Daoy (cell line): ENCODE data around the gene EHMT1. TPM values are rescaled to one million over a fixed set of nuclear protein-coding genes. Genes with fewer than 3 reads are reported as not detected.
A peak's percentile ranks its signal among the peaks of the same experiment; 100 is the strongest.

Experiments used
- DNase-seq: peaks from one replicate; pipeline ENCODE4 v3.0.0-alpha.2; 2015; ENCODE audit warnings: low read depth
- total RNA-seq: library from RNA; depleted of rRNA; stranded (reverse); fragments of >200 nt; shearing (Covaris generic); gene quantifications from 2 replicates; pipeline ENCODE4 v1.2.3, GENCODE V29; 2014; rRNA removed

Gene EHMT1
- 36.8 and 51.9 TPM in 2 replicates for total RNA-seq

GRCh38 chr9:137618105-137619067, at the start of gene EHMT1:
TSS of gene EHMT1 (plus strand) at chr9:137619005. CDS start at chr9:137619029, 24 bp downstream.
- peak; percentile 97 for DNase-seq

- no peak for DNase-seq
Observed at GRCh38 chr9:137569609-137570203, 49.1 kb upstream of the EHMT1 start.

- no peak for DNase-seq
Observed at GRCh38 chr9:137570566-137570965, 48.2 kb upstream of the EHMT1 start.

GRCh38 chr9:137574192-137574591, 44.6 kb upstream of the EHMT1 start:
- DNase-seq, result no peak

- no peak for DNase-seq
Observed at GRCh38 chr9:137575364-137575715, 43.5 kb upstream of the EHMT1 start.

- no peak for DNase-seq
Observed at GRCh38 chr9:137575716-137576411, 42.9 kb upstream of the EHMT1 start.

GRCh38 chr9:137578518-137579258, 40.1 kb upstream of the EHMT1 start, which contains the start of gene DPH7:
TSS of gene DPH7 (minus strand) at chr9:137578925. CDS start at chr9:137578777, 148 bp downstream.
- peak; percentile 98 for DNase-seq

- no peak for DNase-seq
Observed at GRCh38 chr9:137579259-137579604, 39.6 kb upstream of the EHMT1 start.

- no peak for DNase-seq
Observed at GRCh38 chr9:137580209-137580953, 38.4 kb upstream of the EHMT1 start.

GRCh38 chr9:137580954-137581322, 37.9 kb upstream of the EHMT1 start:
- no peak for DNase-seq

GRCh38 chr9:137581361-137582285, 37.2 kb upstream of the EHMT1 start:
- DNase-seq, result no peak

- no peak for DNase-seq
Observed at GRCh38 chr9:137582286-137582860, 36.4 kb upstream of the EHMT1 start.

GRCh38 chr9:137583347-137583746, 35.5 kb upstream of the EHMT1 start:
- no peak for DNase-seq

GRCh38 chr9:137583957-137584356, 34.8 kb upstream of the EHMT1 start:
- DNase-seq, result no peak

- DNase-seq, result no peak
Observed at GRCh38 chr9:137586854-137587253, 32.0 kb upstream of the EHMT1 start.

GRCh38 chr9:137588311-137588710, 30.5 kb upstream of the EHMT1 start:
- no peak for DNase-seq

- DNase-seq, result no peak
Observed at GRCh38 chr9:137588891-137589290, 29.9 kb upstream of the EHMT1 start.

GRCh38 chr9:137589441-137590122, 29.2 kb upstream of the EHMT1 start:
- peak; percentile 20 for DNase-seq

GRCh38 chr9:137590123-137590468, 28.7 kb upstream of the EHMT1 start:
- no peak for DNase-seq
